Smooth muscle cell (in vitro differentiated cells): ENCODE measurements around the gene CCNY. TPM values are rescaled to one million over a fixed set of nuclear protein-coding genes. Genes with fewer than 3 reads are reported as not detected.

Experiments
- DNase-seq: peaks from one replicate; lab custom pipeline; 2025; ENCODE audit not compliant: unreplicated experiment; lab: John Stamatoyannopoulos, UW
- H2AFZ ChIP-seq: fragments of 200-600 bp; sonication (generic); 2 replicates; pipeline ENCODE4 v1.6.0; 2016; ENCODE audit warnings: antibody characterized with exemption, low read depth, mild to moderate bottlenecking
- H3F3A ChIP-seq: fragments of 200-600 bp; sonication (generic); 2 replicates; pipeline ENCODE4 v1.6.0; 2017; ENCODE audit warnings: antibody characterized with exemption, low read depth
- H3K27ac ChIP-seq: fragments of 200-600 bp; sonication (generic); 2 replicates; pipeline ENCODE4 v1.5.1; 2016; ENCODE audit warnings: low read depth, mild to moderate bottlenecking
- H3K27me3 ChIP-seq: fragments of 200-600 bp; sonication (generic); 2 replicates; pipeline ENCODE4 v1.6.1; 2016; ENCODE audit warnings: low read depth, mild to moderate bottlenecking
- H3K36me3 ChIP-seq: fragments of 200-600 bp; sonication (generic); 2 replicates; pipeline ENCODE4 v1.5.1; 2016; ENCODE audit warnings: low read depth
- H3K4me1 ChIP-seq: fragments of 200-600 bp; sonication (generic); 2 replicates; pipeline ENCODE4 v1.5.1; 2016; ENCODE audit warnings: low read depth
- H3K4me2 ChIP-seq: fragments of 200-600 bp; sonication (generic); 2 replicates; pipeline ENCODE4 v1.6.0; 2016; ENCODE audit warnings: mild to moderate bottlenecking
- H3K4me3 ChIP-seq: fragments of 200-600 bp; sonication (generic); 2 replicates; pipeline ENCODE4 v1.5.1; 2016; ENCODE audit warnings: mild to moderate bottlenecking
- H3K79me2 ChIP-seq: fragments of 200-600 bp; sonication (generic); 2 replicates; pipeline ENCODE4 v1.6.0; 2016; ENCODE audit warnings: low read depth, mild to moderate bottlenecking
- H3K9ac ChIP-seq: fragments of 200-600 bp; sonication (generic); 2 replicates; pipeline ENCODE4 v1.6.0; 2016; ENCODE audit warnings: low read depth
- H3K9me3 ChIP-seq: fragments of 200-600 bp; sonication (generic); replicated peaks from 2 replicates; pipeline ENCODE4 v1.5.1; 2016; ENCODE audit warnings: low read depth
- H4K20me1 ChIP-seq: fragments of 200-600 bp; sonication (generic); 2 replicates; pipeline ENCODE4 v1.6.0; 2016; ENCODE audit warnings: low read depth
- WGBS: methylation state at CpG from one replicate; pipeline ENCODE4 v1.1.7; 2016; ENCODE audit warnings: low lambda C conversion rate; 5-methylcytosine and 5-hydroxymethylcytosine counted together
- polyA plus RNA-seq: library from polyadenylated mRNA; unstranded; fragments of >200 nt; fragmentation: Nextera tagmentation; extraction: Ambion mirVana; gene quantifications from 2 replicates; pipeline ENCODE4 v1.2.1, GENCODE V29; 2016
- total RNA-seq: library from RNA; depleted of rRNA; stranded (reverse); fragments of >200 nt; gene quantifications from 2 replicates; pipeline ENCODE4 v1.2.3, GENCODE V29; 2014
- TF ChIP-seq, protein P1 (sequence below): fragments of 200-600 bp; sonication (generic); IDR thresholded peaks from 2 replicates; pipeline ENCODE4 v1.5.1; 2017; ENCODE audit warnings: borderline replicate concordance, mild to moderate bottlenecking, antibody characterized with exemption; ENCODE audit not compliant: insufficient read depth, poor library complexity, severe bottlenecking

The CCNY gene
- total and polyA plus RNA-seq, 2 experiments from 2014 or later = 46.9 to 57.5 TPM

DNA sequence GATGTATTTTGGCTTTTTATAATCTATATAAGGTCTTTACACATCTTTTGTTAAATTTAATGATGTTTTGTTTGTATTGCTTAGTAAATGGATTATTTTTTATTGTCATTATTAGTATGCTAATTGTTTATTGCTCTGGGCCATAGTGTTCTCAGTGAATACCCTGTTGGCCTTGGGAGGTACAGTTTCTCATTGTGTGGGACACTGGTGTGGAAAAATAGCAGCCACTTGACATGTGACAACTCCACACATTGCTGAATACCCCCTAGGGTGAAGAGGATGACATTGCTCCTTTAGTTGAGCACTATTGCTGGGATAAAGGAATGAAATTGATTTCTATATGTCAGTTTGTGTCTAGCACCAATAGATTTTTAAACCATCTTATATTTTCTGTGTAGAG is 130.9 kb downstream of the CCNY start:
- Histone ChIP-seq H3K36me3 (no peaks in the 10 kb centered on the region), H3K4me3 (no peak overlapping the region), H3K4me1 (peaks cover 45% of the 10 kb centered on the region), H3K9ac (no peak overlapping the region), H3K9me3 (no peaks in the 10 kb centered on the region), H3K4me2 (no peak overlapping the region), H3K79me2 (peaks cover 71% of the 10 kb centered on the region), H3F3A (peaks cover 4% of the 10 kb centered on the region), H4K20me1 (peaks cover 98% of the 10 kb centered on the region), H2AFZ (no peak overlapping the region), H3K27ac (no peak overlapping the region), H3K27me3 (no peaks in the 10 kb centered on the region)
- no peak for DNase-seq
- TF ChIP-seq, protein P1, sequence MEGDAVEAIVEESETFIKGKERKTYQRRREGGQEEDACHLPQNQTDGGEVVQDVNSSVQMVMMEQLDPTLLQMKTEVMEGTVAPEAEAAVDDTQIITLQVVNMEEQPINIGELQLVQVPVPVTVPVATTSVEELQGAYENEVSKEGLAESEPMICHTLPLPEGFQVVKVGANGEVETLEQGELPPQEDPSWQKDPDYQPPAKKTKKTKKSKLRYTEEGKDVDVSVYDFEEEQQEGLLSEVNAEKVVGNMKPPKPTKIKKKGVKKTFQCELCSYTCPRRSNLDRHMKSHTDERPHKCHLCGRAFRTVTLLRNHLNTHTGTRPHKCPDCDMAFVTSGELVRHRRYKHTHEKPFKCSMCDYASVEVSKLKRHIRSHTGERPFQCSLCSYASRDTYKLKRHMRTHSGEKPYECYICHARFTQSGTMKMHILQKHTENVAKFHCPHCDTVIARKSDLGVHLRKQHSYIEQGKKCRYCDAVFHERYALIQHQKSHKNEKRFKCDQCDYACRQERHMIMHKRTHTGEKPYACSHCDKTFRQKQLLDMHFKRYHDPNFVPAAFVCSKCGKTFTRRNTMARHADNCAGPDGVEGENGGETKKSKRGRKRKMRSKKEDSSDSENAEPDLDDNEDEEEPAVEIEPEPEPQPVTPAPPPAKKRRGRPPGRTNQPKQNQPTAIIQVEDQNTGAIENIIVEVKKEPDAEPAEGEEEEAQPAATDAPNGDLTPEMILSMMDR = no peak

DNA sequence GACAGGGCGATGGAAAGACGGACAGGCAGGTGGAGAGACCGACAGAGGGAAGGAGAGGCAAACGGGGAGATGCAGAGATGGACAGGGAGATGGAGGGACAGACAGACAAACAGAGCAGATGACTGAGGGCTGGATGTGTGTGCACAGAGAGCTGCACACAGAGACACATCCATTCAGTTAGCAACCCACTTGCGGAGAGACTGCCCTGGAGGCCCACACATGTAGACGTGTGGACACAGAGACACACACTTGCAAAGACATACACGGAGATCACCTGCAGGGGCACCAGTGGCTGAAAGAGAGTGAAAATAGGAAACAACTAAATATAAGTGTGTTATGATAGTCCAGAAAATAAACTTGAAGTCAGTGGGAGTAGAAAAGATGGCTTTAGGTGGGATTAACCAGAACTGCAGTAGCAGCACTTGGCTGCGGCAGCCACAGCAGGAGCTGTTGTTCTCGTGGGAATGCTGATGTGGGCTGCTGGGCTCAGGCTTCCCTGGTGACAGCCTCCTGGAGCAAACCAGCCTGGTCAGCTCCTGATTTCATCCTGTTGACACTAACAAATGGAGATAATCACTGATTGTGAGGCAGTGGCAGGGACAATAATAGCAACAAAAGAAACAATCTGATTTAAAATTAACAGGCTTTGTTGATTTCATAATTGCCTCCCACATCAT is 134.1 kb downstream of the CCNY start:
- H4K20me1 ChIP-seq = peaks cover 80% of the 10 kb centered on the region
- no peak overlapping the region for H3K9ac ChIP-seq
- no peaks in the 10 kb centered on the region for H3K9me3 ChIP-seq
- no peaks in the 10 kb centered on the region for H3K27me3 ChIP-seq
- H3K27ac ChIP-seq = no peak overlapping the region
- no peak overlapping the region for H3K4me2 ChIP-seq
- peaks cover 17% of the 10 kb centered on the region for H3K4me1 ChIP-seq
- no peak overlapping the region for H2AFZ ChIP-seq
- TF ChIP-seq, protein P1 = no peak
- H3K79me2 ChIP-seq = peaks cover 58% of the 10 kb centered on the region
- no peaks in the 10 kb centered on the region for H3K36me3 ChIP-seq
- 63% methylated on average over 8 of the region's 9 CpGs for WGBS
- no peak overlapping the region for H3K4me3 ChIP-seq
- no peak for DNase-seq
- H3F3A ChIP-seq = no peaks in the 10 kb centered on the region

DNA sequence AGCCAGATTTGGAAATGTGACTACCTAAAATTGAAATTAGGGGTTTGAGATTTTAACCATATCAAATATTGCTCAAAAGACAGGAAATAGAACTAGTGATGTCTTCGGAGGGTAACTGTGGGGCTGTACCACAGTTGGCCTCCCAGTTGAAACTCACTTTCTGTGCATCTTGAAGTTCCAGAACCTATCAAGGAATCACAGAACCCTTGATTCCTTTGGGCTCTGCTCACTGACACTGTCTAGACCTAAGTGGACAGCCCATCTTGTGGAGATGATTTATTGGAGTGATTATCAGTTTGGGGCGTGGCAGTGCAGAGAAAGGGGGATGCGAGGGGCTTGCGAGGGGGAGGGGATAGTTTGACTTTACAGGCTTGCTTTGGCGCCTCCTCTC is 134.6 kb downstream of the CCNY start:
- TF ChIP-seq, protein P1 = no peak
- whole genome bisulfite sequencing = 73% methylated on average over 5 of the region's 5 CpGs
- no peak overlapping the region for H3K27ac ChIP-seq
- H3K27me3 ChIP-seq = no peaks in the 10 kb centered on the region
- H3K9ac ChIP-seq = no peak overlapping the region
- H3K36me3 ChIP-seq = no peaks in the 10 kb centered on the region
- no peaks in the 10 kb centered on the region for H3F3A ChIP-seq
- peaks cover 53% of the 10 kb centered on the region for H3K79me2 ChIP-seq
- H3K4me3 ChIP-seq = no peak overlapping the region
- no peak for DNase-seq
- no peak overlapping the region for H2AFZ ChIP-seq
- H3K4me1 ChIP-seq = peaks cover 15% of the 10 kb centered on the region
- H4K20me1 ChIP-seq = peaks cover 75% of the 10 kb centered on the region
- no peaks in the 10 kb centered on the region for H3K9me3 ChIP-seq
- no peak overlapping the region for H3K4me2 ChIP-seq

DNA sequence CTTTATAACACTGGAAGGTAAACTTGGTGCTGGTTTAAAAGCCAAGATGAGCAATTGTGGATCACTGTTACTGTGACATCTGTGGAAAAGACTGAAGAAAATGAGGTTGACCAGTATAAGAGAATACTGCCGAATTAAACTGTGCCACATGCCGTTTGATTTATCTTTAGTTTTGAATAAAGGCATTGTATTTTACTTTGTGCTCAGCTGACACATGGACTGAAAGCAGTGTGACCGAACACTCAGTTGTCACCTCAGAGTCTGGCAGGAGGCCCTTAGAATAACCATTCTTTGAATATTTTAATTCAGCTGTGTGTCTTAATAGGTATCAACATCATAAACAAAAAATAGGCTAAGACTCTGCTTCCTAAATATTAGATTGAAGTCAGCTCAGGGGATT is 135.1 kb downstream of the CCNY start:
- Histone ChIP-seq H3K4me2 (no peak overlapping the region), H3K4me3 (no peak overlapping the region), H3K36me3 (no peaks in the 10 kb centered on the region), H3K27ac (no peak overlapping the region), H3K79me2 (peaks cover 48% of the 10 kb centered on the region), H3K9me3 (no peaks in the 10 kb centered on the region), H3F3A (no peaks in the 10 kb centered on the region), H4K20me1 (peaks cover 70% of the 10 kb centered on the region), H3K9ac (no peak overlapping the region), H3K27me3 (no peaks in the 10 kb centered on the region), H3K4me1 (peaks cover 15% of the 10 kb centered on the region), H2AFZ (no peak overlapping the region)
- no peak for DNase-seq
- TF ChIP-seq, protein P1 = no peak
- WGBS = 93% methylated on average over 3 of the region's 3 CpGs
